Skeletal muscle cell (primary cell): ENCODE results near the gene VWA1.

Experiments used
- DNase-seq: peaks from one replicate; pipeline ENCODE4 v3.0.0-alpha.2; 2010; ENCODE audit warnings: low read depth
- H3K4me3 ChIP-seq: 2 replicates; pipeline ENCODE4 v1.5.1; 2011; ENCODE audit warnings: low read depth, mild to moderate bottlenecking, control low read depth, low read length, moderate library complexity

Gene VWA1, protein sequence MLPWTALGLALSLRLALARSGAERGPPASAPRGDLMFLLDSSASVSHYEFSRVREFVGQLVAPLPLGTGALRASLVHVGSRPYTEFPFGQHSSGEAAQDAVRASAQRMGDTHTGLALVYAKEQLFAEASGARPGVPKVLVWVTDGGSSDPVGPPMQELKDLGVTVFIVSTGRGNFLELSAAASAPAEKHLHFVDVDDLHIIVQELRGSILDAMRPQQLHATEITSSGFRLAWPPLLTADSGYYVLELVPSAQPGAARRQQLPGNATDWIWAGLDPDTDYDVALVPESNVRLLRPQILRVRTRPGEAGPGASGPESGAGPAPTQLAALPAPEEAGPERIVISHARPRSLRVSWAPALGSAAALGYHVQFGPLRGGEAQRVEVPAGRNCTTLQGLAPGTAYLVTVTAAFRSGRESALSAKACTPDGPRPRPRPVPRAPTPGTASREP

DNA sequence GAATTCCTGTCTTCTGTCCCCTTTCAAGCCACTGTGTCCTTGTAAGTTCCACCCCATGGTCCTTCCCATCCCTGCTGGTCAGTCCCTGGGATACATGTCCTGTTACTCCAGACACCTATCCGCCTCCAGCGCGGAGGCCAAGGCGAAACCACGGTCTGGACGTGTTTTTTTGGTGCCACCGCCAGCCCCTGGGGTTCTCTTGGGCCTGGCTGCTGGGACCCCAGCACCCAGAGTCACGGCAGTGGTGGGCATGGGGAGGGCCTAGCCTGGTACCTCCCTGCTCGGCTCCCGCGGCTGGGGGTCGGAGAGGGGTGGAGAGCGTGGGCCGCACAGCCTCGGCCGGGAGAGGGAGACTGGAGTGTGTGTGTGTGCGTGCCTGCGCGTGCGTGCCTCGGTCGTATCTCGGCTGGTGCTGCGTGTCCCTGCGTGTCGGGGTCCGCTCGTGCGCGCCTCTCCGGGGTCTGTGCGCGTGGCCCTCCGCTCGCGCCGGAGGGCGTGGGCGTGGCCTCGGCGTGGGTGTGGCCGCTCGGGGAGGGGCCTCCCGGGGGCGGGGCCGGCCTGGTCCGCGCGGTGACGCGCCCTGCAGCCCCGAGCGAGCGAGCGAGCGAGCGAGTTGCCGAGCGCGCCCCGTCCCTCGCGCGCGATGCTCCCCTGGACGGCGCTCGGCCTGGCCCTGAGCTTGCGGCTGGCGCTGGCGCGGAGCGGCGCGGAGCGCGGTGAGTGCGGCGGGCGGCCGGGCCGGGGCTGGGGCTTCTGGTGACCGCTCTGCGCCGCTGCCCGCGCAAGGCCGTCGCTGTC is at the start of gene VWA1:
Gene VWA1, plus strand, starts transcription at position 585 of the 798 bp plus-strand sequence. Its CDS starts 59 bp downstream, at position 644.
- peak within 1 kb of the TSS; percentile 60 for H3K4me3 ChIP-seq
- DNase-seq, result no peak

GRCh38 chr1:1385931-1386330 is 49.6 kb upstream of the VWA1 start:
- no peak overlapping the region for H3K4me3 ChIP-seq
- DNase-seq, result no peak

DNA sequence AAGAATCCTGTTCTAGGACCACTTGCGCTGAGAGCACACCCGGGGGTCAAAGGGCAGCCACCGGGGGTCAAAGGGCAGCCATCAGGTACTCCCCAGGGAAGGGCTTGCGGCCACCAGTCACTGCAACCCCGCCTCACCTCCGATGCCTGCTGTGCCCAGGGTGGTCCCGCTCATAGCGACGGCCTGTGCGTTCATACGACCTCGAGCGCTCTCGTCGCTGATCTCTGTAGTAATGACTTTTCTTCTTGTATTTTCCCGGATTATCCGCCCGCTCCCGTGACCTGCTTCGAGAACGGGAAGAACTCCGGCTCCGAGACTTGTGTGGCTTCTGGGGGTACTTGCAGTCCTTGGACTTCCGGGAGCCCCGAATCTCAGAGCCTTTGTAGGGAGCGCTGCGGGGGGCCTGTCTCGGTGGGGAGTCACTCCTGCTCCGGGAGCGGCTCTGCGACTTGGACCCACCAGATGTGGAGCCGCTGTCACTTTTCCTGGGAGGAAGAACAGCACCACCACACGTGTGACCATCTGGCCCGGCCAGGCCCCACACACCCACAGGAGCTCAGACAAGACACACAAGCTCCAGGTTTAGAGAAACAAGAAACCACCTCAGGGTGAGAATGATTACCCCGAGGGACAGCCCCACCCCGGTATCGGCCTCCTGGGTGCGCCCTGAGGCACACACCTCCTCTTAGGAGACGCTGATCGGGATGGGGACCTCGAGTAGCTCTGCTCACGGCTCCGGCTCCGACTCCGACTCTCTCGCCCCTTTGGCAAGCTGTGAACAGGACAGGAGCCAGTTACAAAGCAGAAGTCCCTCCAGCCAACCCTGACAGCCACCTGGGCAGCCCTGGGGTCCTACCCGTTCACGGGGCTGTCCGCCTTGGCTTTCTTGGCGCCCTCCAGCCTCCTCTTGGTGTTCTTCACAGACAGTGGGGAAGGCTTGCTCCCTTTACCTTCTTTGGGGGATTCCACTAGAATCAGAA is 48.1 kb upstream of the VWA1 start:
- H3K4me3 ChIP-seq, result no peak overlapping the region
- DNase-seq, result no peak

DNA sequence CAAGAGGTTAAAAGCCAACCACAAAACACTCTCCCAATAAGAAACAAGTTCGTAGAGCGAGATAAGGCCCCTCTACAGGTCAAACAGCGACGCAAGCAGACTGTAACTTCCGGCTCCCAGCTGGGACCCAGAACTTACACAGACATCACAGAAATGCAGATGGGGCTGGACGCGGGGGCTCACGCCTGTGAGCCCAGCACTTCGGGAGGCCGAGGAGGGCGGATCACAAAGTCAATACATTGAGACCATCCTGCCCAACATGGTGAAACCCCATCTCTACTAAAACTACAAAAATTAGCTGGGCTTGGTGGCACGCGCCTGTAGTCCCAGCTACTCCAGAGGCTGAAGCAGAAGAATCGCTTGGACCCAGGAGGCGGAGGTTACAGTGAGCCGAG is 47.4 kb upstream of the VWA1 start:
- DNase-seq, result no peak
- H3K4me3 ChIP-seq, result no peak overlapping the region

DNA sequence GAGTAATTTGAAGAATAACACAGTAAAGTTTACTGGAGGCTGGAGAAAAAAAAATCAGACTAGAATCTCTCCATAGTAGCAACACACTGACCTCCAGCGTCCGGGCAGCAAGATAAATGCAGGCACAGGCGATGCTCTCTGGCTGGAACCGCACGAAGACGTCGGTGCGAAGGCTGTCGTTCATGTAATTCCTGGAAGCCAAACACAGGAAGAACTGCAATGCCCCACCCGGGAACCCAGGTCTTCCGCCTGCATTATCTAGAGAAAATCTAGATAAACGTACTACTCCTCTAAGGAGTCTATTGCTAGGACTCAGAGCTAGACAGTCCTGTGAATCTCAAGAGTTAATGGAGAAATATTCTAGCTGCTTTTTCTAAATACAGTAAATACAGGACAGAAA is 44.8 kb upstream of the VWA1 start:
- DNase-seq, result no peak
- no peak overlapping the region for H3K4me3 ChIP-seq

DNA sequence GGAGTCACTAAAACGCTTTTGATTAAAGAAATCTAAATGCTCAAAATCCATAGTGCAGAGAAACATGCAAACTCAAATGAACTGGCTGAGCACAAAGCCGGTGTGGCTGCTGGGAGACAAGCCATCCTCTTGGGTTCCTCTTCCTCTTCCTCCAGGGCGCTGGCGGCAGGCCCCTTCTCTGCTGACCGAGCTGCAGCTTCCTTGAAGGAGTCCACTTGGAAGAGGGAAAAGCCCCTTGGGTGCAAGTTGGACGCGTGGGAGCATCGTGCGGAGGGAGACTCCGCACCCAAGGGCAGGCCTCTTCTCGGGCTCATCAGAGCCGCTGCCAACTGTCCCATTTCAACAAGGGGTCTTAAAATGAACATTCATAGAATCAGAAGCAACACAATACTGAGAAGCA is 44.3 kb upstream of the VWA1 start:
- DNase-seq, result no peak
- H3K4me3 ChIP-seq, result no peak overlapping the region

DNA sequence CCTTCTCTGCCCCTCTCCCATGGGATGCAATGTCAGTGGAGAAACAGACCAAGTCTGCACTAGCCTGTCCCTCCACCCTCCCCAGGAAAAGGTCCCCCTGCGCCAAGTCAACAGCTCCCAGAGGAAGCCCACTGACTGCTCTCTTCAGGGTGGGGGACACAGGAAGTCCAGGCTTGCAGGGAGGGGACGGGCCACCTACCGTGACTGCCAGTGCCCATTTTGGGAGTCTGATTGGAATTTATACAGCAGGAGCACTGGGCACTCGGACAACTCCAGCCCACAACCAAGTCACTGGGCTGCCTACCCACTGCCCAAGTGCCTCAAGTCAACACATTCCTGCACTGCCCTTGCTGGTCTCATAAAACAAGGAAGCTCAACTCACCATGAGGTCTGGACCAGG is 42.5 kb upstream of the VWA1 start:
- no peak overlapping the region for H3K4me3 ChIP-seq
- no peak for DNase-seq

- no peak for DNase-seq
- no peak overlapping the region for H3K4me3 ChIP-seq
Measured at GRCh38 chr1:1393428-1393827, 42.1 kb upstream of the VWA1 start.

- no peak overlapping the region for H3K4me3 ChIP-seq
- DNase-seq, result no peak
Measured at GRCh38 chr1:1394116-1394515, 41.4 kb upstream of the VWA1 start.

GRCh38 chr1:1395166-1395565 is 40.3 kb upstream of the VWA1 start:
- H3K4me3 ChIP-seq, result no peak overlapping the region
- DNase-seq, result no peak

- H3K4me3 ChIP-seq, result peak overlapping the region; percentile 98
Measured at GRCh38 chr1:1397839-1398523, 37.5 kb upstream of the VWA1 start.

GRCh38 chr1:1398677-1399186 is 36.8 kb upstream of the VWA1 start:
- DNase-seq, result no peak
- peak overlapping the region; percentile 98 for H3K4me3 ChIP-seq

More at GRCh38 chr1:1397839-1398523, 37.5 kb upstream of the VWA1 start:
- DNase-seq, result no peak

DNA sequence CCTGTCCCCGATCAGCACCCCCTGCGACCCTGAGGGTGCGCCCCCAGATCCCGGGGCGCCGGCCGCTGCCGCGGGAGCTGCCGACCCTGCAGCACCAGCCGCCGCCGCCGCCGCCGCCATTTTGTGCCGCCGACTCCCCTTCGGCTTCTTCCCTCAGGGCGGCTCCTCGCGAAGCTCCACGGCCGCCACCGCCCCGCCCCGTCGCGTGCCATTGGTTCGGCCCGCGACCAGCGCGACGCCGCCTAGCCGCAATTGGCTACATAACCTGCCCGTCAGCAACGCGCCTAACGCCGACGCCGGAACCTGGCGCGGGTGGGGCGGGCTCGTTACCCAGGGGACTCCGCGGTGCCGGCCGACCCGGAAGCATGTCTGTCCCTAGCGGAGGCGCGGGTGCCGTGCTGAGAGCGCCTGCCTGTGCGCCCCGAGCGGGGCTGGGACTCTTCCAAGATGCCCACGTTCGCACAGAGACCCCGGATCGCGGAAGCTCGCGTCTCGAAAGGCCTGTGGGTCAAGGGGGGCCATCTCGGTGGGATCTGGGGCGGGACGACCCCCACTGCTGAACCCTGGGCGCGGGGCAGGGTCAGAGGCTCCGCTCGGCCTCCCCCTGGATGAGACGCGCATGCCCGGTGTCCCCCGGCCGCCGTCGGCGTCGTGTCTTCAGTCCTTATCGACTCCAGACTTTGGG is 36.2 kb upstream of the VWA1 start, which contains the start of gene CCNL2:
Gene CCNL2, minus strand, starts transcription at position 149 of the 685 bp plus-strand sequence. Its CDS starts 29 bp downstream, at position 120.
- H3K4me3 ChIP-seq, result peak within 1 kb of the TSS; percentile 98
- peak; percentile 93 for DNase-seq

DNA sequence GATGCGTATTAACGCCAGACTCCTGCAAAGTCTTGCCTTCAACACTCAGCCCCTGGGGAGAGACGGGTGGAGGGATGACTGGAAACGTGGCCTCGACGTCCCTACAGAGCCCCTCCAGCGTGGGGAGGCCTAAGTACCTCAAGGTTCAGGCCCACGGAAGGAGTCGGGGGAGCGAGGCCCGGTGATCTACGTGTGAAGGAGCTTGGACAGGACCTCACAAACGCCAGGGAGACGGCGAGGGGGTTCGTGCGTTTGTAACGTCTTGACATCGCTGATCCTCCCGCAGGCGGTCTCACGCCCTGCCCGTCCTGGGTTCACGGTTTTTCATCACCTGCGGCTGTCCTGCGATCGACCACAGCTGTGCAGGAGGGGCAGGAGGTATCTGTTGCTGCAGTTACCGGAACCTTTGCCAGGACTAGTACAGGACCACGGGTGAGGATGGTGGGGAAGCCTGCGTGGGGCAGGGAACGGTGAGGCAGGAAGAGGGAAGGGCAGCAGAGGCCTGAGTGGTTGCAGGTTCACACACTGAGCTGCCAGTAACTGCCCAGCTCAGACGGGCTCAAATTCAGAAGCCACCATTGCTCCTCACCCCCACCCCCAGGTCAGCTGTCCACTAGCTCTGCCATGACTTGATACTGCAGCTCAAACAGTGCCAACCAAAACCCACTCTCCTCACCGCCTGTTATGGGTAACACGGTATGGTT is 35.5 kb upstream of the VWA1 start:
- peak overlapping the region; percentile 98 for H3K4me3 ChIP-seq
- DNase-seq, result no peak

GRCh38 chr1:1400576-1401456 is 34.7 kb upstream of the VWA1 start:
- DNase-seq, result no peak
- H3K4me3 ChIP-seq, result peak overlapping the region; percentile 98

- no peak overlapping the region for H3K4me3 ChIP-seq
- no peak for DNase-seq
Measured at GRCh38 chr1:1401457-1402010, 34.0 kb upstream of the VWA1 start.
